ENCODE measurements around the gene DNLZ.
"Not testable (repeated sequence)": the region's sequence is repeated elsewhere in the genome, so short reads cannot be mapped to it uniquely, and the experiment has no call there.

Gene DNLZ

DNA sequence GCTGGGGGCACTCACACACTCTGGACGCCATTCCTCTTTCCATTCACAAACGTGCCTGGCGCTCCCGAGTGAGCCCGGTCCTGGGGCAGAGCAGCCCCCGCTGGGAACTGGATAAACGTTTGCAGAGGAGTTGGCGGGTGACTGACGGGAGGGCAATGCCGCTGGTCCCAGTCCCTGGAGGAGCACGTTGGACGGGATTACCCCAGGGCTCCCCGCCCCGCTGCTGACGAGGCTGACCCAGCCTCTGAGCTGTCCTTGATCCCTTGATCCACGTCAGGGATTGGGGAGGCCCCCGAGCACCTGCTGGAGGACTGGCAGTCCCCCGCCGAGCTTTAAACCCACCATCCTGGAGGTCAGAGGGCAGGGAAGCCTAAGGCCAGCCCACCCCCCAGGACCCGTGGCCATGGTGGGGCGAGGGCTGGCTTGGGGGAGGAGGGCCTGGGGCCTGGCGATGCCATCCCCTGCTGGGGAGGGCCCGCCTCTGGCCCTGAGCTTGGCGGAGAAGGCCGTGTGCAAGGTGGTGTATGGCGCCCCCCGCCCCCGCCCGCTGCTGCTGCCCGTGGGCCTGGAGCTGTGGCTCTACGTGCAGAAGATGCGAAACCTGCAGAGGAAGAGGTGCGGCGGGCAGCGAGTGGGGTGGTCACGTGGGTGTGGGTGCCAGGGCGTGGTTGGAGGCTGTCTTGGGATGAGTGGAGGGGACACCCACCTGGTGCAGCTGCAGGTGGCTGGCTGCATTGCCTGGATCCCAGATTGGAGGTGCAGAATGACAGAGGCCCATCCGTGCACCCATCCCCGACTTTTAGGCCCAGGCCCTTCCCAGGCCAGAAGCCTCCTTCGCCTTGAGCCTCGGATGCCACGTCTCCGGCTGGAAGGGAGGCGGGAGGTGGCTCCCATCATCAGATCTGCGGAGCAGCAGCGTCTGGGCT lies 31.7 kb downstream of the DNLZ start:
- DNase-seq (ENCODE audit: low read depth in 2 of 2) = no peak

DNA sequence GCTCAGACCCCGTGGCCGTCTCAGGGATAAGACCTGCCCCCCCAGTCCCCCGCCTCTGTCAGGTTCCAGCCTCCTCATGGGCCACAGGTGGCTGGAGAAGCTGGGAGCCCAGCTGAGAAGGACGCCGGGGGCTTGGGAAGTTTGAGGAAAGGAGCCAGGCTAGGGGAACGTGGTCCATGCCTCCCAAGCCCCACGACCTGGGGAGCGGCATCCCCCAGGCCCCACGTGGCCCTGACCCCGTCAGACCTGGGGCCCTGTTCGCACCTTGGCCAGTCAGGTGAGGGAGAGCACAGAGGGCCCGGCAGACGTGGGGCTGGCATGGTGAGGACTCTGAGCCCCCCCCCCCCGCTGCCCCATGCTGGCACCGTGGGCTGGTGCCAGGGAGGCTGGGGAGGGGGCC lies 32.5 kb downstream of the DNLZ start:
- no peak for DNase-seq (ENCODE audit: low read depth in 2 of 2)

DNA sequence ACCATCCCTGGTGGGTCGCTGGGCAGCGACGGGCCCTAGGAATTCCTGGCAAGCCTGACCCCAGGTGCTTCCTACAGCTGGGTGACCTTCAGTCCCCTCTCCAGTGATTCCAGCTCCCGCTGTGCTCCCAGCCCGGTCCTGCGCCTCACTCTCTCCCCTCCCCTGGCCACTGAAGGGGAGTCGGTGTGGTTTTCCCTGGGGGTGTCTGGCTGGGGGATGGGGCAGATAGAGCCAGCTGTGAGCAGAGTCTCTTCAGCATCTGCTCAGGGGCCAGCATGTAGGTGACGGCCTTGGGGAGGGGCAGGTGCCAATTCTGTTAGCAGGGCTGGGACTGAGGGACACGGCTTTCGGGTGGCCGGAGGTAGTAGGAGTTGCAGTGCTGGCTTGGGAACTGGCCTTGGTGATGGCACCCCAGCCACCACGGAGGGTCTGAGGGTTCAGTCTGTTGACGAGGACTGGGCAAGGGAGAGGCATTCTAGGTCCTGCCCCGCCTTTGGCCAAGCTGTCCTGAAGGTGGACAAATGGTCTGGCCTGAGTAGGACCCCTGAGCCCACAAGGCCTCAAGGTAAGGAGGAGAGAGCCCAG lies 33.0 kb downstream of the DNLZ start:
- DNase-seq (ENCODE audit: low read depth in 2 of 2) = no peak

DNA sequence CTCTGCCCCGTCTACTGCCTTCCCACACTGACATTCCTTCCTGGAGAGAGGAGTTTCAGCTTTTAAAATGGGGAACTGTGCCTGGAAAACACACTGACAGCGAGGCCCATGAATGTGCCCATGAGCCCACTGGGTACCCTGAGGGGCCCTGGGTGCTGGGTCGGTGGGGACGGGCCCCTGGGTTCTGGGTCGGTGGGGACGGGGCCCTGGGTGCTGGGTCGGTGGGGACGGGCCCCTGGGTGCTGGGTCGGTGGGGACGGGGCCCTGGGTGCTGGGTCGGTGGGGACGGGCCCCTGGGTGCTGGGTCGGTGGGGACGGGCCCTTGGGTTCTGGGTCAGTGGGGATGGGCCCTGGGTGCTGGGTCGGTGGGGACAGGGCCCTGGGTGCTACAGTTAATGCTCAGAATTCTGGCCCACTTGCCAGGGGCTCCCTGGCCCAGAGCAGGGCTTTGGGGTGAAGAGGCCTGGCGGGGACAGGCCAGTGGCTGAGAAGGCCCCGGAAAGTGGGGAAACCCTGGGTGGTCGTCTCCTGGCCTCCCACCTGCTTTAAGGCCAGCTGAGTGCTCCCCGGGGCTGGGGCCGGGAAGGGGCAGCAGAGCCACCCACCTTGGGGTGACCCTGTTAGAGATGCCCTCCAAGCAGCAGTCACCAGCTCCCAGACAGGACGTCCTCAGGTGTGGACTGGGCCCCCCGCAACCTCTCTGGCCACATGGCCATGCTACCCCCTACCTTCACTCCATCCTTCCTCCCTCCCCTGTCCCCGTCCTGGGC lies 33.7 kb downstream of the DNLZ start:
- DNase-seq (ENCODE audit: low read depth in 2 of 2) = no peak

DNA sequence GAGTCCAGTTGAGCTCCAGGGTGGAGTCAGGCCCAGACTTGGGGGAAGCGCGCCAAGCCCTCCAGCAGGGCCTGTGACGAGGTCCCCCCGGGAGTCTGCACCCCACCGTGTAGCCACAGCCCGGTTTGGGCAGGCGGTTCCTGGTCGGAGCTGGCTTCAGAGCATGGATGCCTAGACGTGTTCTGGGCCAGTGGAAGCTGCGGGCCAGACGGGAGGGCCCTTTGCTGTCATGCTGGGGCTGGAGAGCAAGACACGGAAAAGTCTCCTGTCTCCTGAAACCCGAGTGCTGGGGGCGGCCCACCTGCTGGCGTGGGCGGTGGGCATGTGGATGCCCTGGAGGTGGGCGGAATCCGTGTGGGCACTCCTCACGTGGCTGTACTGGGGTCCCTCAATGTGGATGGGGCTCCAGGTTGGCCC lies 34.3 kb downstream of the DNLZ start:
- no peak for DNase-seq (ENCODE audit: low read depth in 2 of 2)

DNA sequence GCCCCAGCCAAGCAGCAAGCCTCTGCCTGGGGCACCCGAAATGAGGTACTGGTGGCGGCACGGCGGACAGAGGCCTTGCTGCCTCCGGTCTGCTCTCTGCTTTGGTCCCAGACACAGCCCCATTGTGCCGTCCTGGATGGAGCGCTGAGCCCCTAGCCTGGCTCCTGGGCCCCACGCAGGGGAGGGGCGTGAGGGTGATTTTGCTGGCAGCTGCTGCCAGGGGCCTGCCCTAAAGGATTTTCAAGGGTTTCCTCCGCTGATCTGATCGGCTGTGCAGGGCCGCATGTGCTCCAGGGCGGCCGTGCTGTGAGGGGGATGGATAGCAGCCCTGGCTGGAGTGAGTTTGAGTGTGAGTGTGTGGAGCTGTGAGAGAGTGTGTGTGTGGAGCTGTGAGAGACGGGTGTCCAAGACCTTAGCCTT lies 34.9 kb downstream of the DNLZ start:
- DNase-seq (ENCODE audit: low read depth in 2 of 2) = no peak

DNA sequence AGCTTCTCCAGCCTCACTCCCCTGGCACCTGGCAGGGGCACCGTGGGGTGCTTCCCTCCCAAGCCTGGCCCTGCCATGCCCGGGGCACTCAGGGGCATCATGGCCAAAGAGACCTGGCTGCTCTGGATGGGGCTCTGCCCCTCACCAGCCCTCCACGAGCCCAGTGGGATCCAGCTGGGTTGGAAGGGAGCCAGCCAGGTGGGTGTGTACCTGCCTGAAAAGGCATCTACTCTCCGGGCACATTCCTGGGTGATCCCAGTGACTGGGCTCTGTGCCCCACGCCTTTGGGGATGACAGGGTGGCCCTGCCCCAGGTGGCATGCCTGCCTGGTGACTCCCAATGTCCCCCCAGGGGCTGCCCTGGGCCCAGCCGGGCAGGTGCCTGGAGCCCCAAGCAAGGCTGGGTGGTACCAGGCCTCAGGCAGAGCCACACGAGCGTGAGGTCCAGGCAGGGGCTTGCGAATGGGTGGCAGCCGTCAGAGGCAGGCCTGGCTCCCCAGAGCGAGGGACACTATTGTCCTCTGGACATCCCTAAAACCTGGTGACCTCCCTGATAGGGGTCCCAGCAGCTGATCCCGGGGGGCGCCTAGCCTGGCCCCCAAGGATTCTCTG lies 35.4 kb downstream of the DNLZ start:
- DNase-seq (ENCODE audit: low read depth in 2 of 2) = no peak

DNA sequence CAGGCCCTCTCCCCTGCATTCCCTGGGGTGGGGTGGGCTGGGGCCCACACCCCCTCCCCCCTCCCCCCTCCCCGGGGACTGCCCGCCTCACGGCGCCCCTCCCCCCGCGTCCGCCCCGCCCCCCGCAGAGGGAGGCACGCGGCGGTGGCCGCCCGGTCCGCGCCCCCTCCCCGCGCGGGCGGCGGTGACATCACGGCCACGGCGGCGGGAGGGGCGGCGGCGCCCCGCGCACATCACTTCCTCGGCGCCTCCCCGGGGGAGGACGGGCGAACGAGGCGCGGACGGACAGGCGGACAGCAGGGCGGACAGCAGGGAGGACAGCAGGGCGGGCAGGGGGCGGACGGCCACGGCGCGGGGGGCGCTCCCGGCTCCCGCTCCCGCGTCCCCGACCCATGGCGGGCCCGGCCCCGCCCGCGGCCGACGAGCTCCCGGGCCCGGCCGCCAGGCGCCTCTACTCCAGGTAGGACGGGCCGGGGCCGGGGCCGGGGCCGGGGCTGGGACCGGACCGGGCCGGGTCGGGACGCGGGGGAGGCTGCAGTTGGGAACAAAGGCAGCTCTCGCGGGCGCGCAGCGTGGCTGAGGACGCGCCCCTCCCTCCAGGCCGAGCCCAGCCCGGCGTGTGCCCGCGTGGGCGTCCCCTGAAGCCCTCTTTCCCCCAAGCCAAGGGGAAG lies 36.1 kb downstream of the DNLZ start, which contains the start of gene GPSM1:
Gene GPSM1 (plus strand): TSS at position 236 of the 671 bp plus-strand sequence. CDS start 157 bp downstream, at position 393.
- DNase-seq (ENCODE audit: low read depth in 2 of 2) = peak; percentile 22 to 26

DNA sequence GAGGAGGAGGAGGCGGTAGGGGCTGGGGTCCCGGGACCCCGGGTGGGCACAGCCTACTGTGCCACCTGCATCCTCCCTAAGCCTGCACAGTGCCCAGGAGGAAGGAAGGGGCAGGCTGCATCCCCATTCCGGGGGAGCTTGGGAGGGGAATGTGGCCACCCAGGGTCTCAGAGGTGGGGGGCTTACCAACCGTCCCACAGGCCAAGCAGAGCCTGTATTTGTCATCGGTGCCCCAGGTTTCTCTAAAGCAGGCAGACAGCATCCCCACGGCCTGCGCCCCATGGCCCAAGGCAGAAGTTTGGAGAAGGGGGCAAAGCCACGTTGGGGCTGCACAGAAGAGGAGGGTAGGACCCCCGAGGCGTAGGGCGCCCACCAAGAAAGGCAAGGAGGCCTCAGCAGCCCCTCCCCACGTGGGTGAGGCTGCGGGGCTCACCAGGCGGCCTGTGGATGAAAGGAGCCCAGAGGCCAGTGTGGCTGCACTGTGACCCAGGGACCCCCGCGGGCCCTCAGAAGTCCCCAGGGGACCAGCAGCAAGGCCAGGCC lies 36.7 kb downstream of the DNLZ start:
- no peak for DNase-seq (ENCODE audit: low read depth in 2 of 2)

DNA sequence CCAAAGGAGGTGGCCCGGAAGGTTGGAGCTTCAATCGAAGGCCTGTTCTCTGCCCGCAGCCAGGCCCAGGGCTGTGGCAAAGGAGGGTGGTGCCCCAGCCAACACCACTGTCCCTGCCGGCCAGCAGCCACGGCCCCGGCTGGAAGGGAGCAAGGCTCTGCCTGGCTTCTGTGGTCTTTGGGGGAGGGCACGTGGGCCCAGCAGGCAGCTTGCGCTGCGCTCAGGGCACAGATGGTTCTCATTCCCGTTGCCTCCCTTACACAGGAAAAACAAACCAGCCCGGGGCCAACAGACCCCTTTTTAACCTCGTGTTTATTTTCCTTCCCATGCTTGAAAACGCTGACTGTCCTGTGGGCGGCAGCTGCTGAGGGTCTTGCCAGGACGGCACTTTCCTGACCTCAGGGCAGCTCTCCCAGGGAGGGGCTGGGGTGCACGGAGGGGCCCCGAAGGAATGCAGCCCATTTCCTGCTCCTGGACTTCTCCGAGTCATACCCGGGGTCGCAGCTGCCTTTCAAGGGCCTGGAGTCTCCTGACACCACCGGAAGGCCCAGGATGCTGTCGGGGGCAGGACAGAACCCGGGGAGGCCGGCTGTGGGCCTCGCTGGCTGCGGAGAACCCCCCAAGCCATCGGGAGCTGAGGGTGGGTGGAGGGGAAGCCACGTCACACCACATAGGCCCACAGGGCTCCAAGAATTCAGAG lies 37.3 kb downstream of the DNLZ start:
- DNase-seq (ENCODE audit: low read depth in 2 of 2) = peak; percentile 42 to 50

DNA sequence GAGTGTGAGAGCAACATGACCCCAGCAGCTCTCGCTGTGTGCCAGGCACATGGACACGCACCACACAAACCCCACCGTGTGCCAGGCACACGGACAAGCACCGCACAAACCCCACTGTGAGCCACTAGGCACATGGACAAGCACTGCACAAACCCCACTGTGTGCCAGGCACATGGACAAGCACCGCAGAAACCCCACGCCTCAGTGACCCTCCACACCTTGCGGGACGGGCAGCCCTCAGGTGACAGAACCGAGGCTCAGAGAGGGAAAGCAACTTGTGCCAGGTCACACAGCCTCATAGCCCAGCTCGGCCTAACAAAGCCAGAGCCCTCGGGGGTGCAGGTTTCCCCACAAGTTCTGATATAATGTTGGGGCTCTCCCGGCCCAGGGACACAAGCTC lies 38.2 kb downstream of the DNLZ start:
- no peak for DNase-seq (ENCODE audit: low read depth in 2 of 2)

DNA sequence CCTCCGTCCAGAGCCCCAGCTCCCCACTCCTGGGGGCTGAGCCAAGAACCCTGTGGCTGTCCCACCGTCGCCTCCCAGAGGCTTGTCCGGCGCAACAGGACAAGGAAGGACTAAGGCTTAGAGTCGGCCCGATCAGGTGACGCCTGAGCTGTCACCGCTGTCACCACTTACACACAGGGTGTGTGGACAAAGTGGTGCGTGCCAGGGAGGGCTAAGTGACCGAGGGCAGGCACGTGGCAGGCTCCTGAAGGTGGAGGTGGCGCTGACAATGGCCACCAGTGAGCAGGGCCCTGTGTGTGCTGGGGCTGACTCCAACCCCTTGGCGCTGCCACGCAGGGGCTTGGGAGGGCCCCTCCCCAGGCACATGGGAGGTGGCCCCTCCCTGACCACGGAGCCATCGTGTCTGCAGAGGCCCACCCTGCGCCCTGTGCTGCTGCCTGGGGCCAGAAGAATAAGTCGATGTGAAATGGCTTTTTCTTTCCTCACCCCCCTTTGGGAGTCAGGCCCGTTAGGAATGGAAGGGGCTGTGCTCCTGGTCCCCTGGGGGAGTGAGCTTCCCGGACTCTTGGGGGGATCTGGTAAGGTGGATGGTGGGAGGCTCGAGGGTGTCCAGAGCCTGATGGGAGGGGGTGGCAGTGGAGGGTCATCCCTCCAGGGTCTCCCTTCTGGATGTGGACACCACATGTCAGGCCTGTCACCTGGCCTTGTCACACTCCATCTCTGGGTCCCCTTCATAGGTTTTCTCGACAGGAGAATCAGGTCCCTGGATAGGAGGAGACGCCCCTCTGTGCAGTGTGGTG lies 38.8 kb downstream of the DNLZ start:
- no peak for DNase-seq (ENCODE audit: low read depth in 2 of 2)

DNA sequence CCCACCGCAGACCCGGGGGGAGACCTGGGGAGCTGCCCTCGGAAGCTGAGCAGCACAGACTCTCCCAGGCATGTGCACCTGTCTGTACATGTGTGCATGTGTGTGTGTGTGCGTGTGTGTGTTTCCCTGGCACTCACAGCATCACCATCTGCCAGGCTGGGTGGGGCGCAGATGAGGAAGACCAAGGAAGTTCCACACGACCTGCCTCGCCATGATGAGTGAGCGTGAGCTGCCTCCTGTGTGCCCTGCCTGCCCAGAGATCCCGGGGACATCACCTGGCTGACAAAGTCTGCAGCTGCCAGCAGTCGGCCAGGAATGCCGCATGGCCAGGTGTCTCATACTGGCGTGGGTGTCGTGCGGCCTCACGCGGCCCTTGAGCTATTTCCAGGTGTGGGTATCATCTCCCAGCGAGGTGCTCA lies 40.2 kb downstream of the DNLZ start:
- DNase-seq (ENCODE audit: low read depth in 2 of 2) = no peak

DNA sequence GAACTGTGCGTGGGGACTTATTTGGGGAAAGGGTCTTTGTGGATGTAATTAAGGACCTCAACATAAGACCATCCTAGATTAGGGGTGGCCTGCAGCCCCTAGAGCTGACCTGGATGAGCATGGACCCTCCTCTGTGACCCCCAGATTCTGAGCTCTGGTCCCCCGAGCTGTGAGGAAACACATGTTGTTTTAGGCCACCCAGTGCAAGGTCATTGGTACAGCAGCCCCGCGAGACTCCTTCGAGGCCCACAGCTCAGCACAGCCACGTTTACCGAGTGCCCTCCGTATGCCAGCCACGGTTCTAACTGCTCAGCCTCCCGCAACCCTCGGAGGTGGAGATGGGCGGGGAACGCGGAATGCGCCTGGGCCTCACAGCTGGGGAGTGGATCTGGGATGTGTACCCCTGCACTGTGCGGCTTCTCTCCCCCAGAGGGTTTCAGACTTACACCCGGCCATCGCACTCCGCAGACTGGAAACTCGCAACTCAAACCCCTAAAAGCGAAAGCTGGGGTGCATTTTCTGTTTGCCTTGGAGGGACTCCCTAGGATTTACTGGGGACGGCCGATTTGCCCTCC lies 40.7 kb downstream of the DNLZ start:
- DNase-seq (ENCODE audit: low read depth in 2 of 2) = no peak

DNA sequence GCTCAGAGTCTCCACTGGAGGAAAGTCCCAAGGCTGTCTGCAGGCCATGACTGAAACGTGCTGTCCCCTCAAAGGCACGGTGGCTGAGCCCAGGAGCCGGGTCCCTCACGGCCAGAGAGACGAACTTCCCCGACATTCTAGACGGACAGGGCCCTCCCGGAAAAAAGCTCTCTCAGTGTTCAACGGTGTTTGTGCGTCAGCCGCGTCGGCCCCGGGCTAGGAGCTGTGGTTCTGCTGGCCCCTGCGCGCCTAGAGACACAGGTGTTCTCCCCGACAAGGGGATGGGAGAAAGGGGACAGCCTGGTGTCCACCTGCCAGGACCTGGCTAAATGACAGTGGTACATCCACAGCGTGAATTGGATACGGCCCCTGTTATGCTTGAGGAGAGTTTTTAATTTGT lies 42.0 kb downstream of the DNLZ start:
- DNase-seq (ENCODE audit: low read depth in 2 of 2) = no peak

DNA sequence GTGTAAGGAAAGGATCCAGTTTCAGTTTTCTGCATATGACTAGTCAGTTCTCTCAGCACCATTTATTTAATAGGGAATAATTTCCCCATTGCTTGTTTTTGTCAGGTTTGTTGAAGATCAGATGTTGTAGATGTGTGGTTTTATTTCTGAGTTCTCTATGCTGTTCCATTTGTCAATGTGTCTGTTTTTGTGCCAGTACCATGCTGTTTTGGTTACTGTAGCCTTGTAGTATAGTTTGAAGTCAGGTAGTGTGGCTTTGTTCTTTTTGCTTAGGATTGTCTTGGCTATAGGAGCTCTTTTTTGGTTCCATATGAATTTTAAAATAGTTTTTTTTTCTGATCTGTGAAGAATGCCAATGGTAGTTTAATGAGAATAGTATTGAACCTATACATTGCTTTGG lies 42.6 kb downstream of the DNLZ start:
- DNase-seq (ENCODE audit: low read depth in 2 of 2) = not testable (repeated sequence)

DNA sequence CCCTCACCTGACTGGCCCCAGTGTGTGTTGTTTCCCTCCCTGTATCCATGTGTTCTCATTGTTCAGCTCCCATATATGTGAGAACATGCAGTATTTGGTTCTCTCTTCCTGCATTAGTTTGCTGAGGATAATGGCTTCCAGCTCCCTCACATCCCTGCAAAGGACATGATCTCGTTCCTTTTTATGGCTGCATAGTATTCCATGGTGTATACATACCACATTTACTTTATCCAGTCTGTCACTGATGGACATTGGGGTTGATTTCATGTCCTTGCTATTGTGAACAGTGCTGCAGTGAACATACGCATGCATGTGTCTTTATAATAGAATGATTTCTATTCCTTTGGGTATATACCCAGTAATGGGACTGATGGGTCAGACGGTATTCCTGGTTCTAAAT lies 43.6 kb downstream of the DNLZ start:
- not testable (repeated sequence) for DNase-seq (ENCODE audit: low read depth in 2 of 2)

DNA sequence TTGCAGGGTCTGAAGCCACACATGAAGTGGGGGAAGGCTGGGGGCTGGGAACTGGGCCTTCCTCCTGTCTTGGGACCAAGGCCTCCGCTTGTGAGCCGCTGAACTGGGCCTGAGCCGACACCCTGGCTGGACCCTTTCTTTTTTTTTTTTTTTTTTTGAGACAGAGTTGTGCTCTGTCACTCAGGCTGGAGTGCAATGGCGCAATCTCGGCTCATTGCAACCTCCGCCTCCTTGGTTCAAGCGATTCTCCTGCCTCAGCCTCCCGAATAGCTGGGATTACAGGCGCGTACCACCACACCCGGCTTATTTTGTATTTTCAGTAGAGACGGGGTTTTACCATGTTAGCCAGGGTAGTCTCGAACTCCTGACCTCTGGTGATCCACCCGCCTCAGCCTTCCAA lies 44.3 kb downstream of the DNLZ start:
- DNase-seq (ENCODE audit: low read depth in 2 of 2) = not testable (repeated sequence)

DNA sequence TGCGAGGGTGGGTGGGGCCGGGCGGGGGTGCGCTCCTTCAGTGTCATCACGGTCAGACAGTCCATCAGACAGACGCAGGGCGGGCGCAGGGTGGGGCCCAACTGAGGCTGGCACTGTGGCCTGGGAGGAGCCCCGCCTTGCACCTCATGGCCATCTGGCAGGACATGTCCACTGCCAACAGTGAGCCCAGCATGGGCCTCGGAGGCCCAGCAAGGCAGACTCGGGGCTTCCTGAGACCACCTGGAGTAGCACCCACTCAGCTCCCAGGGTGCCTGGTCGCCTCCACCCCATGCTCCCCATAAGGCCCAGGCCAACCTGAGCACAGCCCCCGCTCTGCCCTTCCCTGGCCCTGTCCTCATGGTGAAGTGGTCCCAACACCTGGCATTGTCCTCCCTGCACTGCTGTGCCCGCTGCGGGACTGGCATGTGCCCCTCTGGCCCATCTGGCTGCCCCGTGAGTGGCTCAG lies 44.7 kb downstream of the DNLZ start:
- DNase-seq (ENCODE audit: low read depth in 2 of 2) = no peak
